ENCODE data around the gene MPHOSPH8.

- TF ChIP-seq, protein P1, sequence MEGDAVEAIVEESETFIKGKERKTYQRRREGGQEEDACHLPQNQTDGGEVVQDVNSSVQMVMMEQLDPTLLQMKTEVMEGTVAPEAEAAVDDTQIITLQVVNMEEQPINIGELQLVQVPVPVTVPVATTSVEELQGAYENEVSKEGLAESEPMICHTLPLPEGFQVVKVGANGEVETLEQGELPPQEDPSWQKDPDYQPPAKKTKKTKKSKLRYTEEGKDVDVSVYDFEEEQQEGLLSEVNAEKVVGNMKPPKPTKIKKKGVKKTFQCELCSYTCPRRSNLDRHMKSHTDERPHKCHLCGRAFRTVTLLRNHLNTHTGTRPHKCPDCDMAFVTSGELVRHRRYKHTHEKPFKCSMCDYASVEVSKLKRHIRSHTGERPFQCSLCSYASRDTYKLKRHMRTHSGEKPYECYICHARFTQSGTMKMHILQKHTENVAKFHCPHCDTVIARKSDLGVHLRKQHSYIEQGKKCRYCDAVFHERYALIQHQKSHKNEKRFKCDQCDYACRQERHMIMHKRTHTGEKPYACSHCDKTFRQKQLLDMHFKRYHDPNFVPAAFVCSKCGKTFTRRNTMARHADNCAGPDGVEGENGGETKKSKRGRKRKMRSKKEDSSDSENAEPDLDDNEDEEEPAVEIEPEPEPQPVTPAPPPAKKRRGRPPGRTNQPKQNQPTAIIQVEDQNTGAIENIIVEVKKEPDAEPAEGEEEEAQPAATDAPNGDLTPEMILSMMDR (IDR thresholded peaks at IDR 0.05; ENCODE audit: low read length): no peak
- no peak for TF ChIP-seq EZH2 (optimal IDR thresholded peaks at IDR 0.05; ENCODE audit: low read depth, low read length)
Observed at GRCh38 chr13:19605161-19605955, 28.1 kb upstream of the MPHOSPH8 start.

Data from MM.1S (cell line).